Prostate gland (tissue), 2 donors: ENCODE measurements around the gene CSMD2. TPM values are rescaled to one million over a fixed set of nuclear protein-coding genes. Genes with fewer than 3 reads are reported as not detected.

Experiments
- DNase-seq: peaks from one replicate; pipeline ENCODE4 v3.0.0-alpha.2; 2019; ENCODE audit warnings: low spot score
- H3K27ac ChIP-seq, 2 donors: fragments of 200-600 bp; sonication (generic); 2 replicates each; pipeline ENCODE4 v1.5.1; 2017 to 2019
- H3K27me3 ChIP-seq: fragments of 200-600 bp; sonication (generic); replicated peaks from 2 replicates; pipeline ENCODE4 v1.5.1; 2019; ENCODE audit not compliant: insufficient read depth
- H3K36me3 ChIP-seq, 2 donors: fragments of 200-600 bp; sonication (generic); 1 replicate in 1 of 2; 2 replicates in 1 of 2; pipeline versions ENCODE4 v1.5.1 to v1.8.1; 2017 to 2019
- H3K4me1 ChIP-seq: fragments of 200-600 bp; sonication (generic); replicated peaks from 2 replicates; pipeline ENCODE4 v1.5.1; 2019
- H3K4me3 ChIP-seq, 2 donors: fragments of 200-600 bp; sonication (generic); 2 replicates each; pipeline ENCODE4 v1.5.1; 2017 to 2019
- H3K9me3 ChIP-seq: fragments of 200-600 bp; sonication (generic); 2 replicates; pipeline ENCODE4 v1.5.1; 2017
- POLR2A ChIP-seq: fragments of 450-650 bp; IDR thresholded peaks from one replicate; pipeline ENCODE4 v1.6.1; 2016; ENCODE audit warnings: antibody characterized with exemption, mild to moderate bottlenecking
- POLR2AphosphoS5 ChIP-seq: sonication (generic); formaldehyde crosslinking; IDR thresholded peaks from one replicate; pipeline ENCODE4 v1.6.1; 2017; ENCODE audit warnings: antibody characterized with exemption
- WGBS: methylation state at CpG from one replicate; pipeline ENCODE4 v1.1.5; 2018; 5-methylcytosine and 5-hydroxymethylcytosine counted together
- intact Hi-C: fragments of 100-400 bp; cut with DNase I; formaldehyde crosslinking; loops from one replicate; pipeline ENCODE4 v1.14.2; 2022
- total RNA-seq, 2 donors: library from RNA; depleted of rRNA; stranded (reverse); fragments of >200 nt; gene quantifications; one replicate each; pipeline ENCODE4 v1.1.0, GENCODE V29; 2016
- TF ChIP-seq, protein P1 (sequence below), 4 experiments: fragments of 200-600 bp in 2 of 4; fragments of 450-650 bp in 2 of 4; sonication (generic) in 2 of 4; IDR thresholded peaks; 1 replicate in 3 of 4; 2 replicates in 1 of 4; pipeline ENCODE4 v1.5.1; 2016 to 2019; ENCODE audit warnings: antibody characterized with exemption in 4 of 4, mild to moderate bottlenecking in 2 of 4, moderate library complexity in 2 of 4

CSMD2 gene
- total RNA-seq, 2 donors from 2014 or later: 0.14 to 5.5 TPM

GRCh38 chr1:33569331-33569730 lies 595.7 kb downstream of the CSMD2 start:
- no peak overlapping the region for H3K4me3 ChIP-seq
- TF ChIP-seq POLR2A (no peak), POLR2AphosphoS5 (no peak)
- TF ChIP-seq, protein P1, sequence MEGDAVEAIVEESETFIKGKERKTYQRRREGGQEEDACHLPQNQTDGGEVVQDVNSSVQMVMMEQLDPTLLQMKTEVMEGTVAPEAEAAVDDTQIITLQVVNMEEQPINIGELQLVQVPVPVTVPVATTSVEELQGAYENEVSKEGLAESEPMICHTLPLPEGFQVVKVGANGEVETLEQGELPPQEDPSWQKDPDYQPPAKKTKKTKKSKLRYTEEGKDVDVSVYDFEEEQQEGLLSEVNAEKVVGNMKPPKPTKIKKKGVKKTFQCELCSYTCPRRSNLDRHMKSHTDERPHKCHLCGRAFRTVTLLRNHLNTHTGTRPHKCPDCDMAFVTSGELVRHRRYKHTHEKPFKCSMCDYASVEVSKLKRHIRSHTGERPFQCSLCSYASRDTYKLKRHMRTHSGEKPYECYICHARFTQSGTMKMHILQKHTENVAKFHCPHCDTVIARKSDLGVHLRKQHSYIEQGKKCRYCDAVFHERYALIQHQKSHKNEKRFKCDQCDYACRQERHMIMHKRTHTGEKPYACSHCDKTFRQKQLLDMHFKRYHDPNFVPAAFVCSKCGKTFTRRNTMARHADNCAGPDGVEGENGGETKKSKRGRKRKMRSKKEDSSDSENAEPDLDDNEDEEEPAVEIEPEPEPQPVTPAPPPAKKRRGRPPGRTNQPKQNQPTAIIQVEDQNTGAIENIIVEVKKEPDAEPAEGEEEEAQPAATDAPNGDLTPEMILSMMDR (IDR thresholded peaks at IDR 0.05): no peak
- no peaks in the 10 kb centered on the region for H3K36me3 ChIP-seq
- intact Hi-C loops: no loop called here
- 90% methylated on average over 7 of the region's 7 CpGs for WGBS
- H3K9me3 ChIP-seq: no peaks in the 10 kb centered on the region
- H3K27me3 ChIP-seq: no peaks in the 10 kb centered on the region
- H3K4me1 ChIP-seq: no peaks in the 10 kb centered on the region
- no peak overlapping the region for H3K27ac ChIP-seq
- DNase-seq: no peak

DNA sequence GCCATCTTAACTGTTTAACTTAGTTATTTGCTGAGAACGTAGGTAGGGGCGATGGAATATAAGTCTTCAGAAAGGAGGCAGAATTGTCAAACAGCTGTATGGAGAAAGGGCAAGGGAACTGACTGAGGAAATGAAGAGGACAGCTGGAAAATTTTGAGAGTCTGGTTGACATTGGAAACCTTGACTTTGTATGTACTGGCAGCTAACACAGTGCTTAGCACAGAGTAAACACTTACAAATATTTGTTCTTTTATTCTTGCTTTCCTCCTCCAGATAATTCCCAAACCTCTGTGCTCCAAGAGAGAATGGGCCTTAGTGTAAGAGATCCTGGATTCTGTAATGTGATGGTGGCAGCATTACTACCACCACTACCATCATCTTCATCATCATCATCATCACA lies 601.3 kb downstream of the CSMD2 start:
- TF ChIP-seq POLR2A: no peak
- TF ChIP-seq POLR2AphosphoS5: peak; percentile 65
- TF ChIP-seq, protein P1 (IDR thresholded peaks at IDR 0.05): no peak
- Histone ChIP-seq H3K9me3 (no peaks in the 10 kb centered on the region), H3K27me3 (no peaks in the 10 kb centered on the region), H3K4me3 (no peak overlapping the region), H3K27ac (no peak overlapping the region), H3K4me1 (peaks cover 5% of the 10 kb centered on the region), H3K36me3 (no peaks in the 10 kb centered on the region)
- DNase-seq: peak; percentile 8
- intact Hi-C loops: no loop called here
- WGBS: 59% methylated on average over 2 of the region's 2 CpGs

GRCh38 chr1:33562563-33562962 lies 602.5 kb downstream of the CSMD2 start:
- H3K36me3 ChIP-seq: no peaks in the 10 kb centered on the region
- TF ChIP-seq POLR2A: no peak
- TF ChIP-seq POLR2AphosphoS5: no peak
- TF ChIP-seq, protein P1 (IDR thresholded peaks at IDR 0.05): no peak
- no peak overlapping the region for H3K4me3 ChIP-seq
- peaks cover 5% of the 10 kb centered on the region for H3K4me1 ChIP-seq
- intact Hi-C loops: no loop called here
- 94% methylated on average over 4 of the region's 4 CpGs for WGBS
- H3K27ac ChIP-seq: no peak overlapping the region
- no peaks in the 10 kb centered on the region for H3K9me3 ChIP-seq
- H3K27me3 ChIP-seq: no peaks in the 10 kb centered on the region
- no peak for DNase-seq

GRCh38 chr1:33561576-33561975 lies 603.5 kb downstream of the CSMD2 start:
- TF ChIP-seq POLR2AphosphoS5: no peak
- TF ChIP-seq, protein P1 (IDR thresholded peaks at IDR 0.05): no peak
- no peak for TF ChIP-seq POLR2A
- no peak overlapping the region for H3K27ac ChIP-seq
- H3K9me3 ChIP-seq: no peaks in the 10 kb centered on the region
- intact Hi-C loops: no loop called here
- no peak overlapping the region for H3K4me3 ChIP-seq
- no peaks in the 10 kb centered on the region for H3K36me3 ChIP-seq
- 93% methylated on average over 9 of the region's 9 CpGs for WGBS
- H3K4me1 ChIP-seq: peaks cover 5% of the 10 kb centered on the region
- no peak for DNase-seq
- no peaks in the 10 kb centered on the region for H3K27me3 ChIP-seq

DNA sequence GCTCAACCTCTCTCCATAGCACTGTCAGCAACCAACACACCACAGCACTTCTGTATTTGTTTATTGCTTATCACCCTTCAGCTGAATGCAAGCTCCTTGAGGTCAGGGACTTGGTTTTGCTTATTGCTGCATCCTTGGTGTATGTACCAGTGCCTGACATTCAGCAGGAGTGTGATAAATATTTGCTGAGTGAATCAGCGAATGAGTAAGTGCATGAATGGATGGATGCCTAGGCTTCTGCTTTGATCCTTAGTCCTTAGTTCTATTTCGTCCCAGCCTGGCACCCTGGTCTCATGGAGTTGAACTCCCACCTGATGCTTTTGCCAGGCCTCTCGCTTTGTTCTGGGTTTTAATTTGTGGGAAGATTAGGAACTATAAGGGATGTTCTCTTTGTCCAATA lies 604.4 kb downstream of the CSMD2 start:
- Histone ChIP-seq H3K27me3 (no peaks in the 10 kb centered on the region), H3K4me1 (peaks cover 5% of the 10 kb centered on the region), H3K36me3 (no peaks in the 10 kb centered on the region), H3K9me3 (no peaks in the 10 kb centered on the region), H3K4me3 (no peak overlapping the region), H3K27ac (no peak overlapping the region)
- WGBS: 89% methylated on average over 3 of the region's 3 CpGs
- intact Hi-C loops: no loop called here
- TF ChIP-seq POLR2AphosphoS5 (no peak), POLR2A (no peak)
- TF ChIP-seq, protein P1 (IDR thresholded peaks at IDR 0.05): no peak
- no peak for DNase-seq
